Measurements from ENCODE around the gene PPP2R5C. TPM values are rescaled to one million over a fixed set of nuclear protein-coding genes. Genes with fewer than 3 reads are reported as not detected.

The PPP2R5C gene
- total and polyA plus RNA-seq, 2 donors from 2014 or later = 65.6 to 129 TPM

- Histone ChIP-seq H3K36me3 (ENCODE audit: control insufficient read depth in 2 of 3, insufficient read depth in 3 of 3, low read length in 3 of 3) (no peaks in the 10 kb centered on the region), H3K27me3 (ENCODE audit: control insufficient read depth, insufficient read depth, low read length) (no peaks in the 10 kb centered on the region), H3K9me3 (ENCODE audit: control insufficient read depth in 2 of 3, insufficient read depth in 1 of 3, low read length in 3 of 3) (no peaks in the 10 kb centered on the region), H3K4me3 (ENCODE audit: low read length in 3 of 3) (no peak overlapping the region), H3K4me1 (ENCODE audit: control insufficient read depth in 2 of 3, insufficient read depth in 2 of 3, low read depth in 1 of 3, low read length in 3 of 3) (peaks cover 0 to 16% (median 14%) of the 10 kb centered on the region in 3 donors), H3K9ac (ENCODE audit: low read length in 3 of 3) (no peak overlapping the region), H3K27ac (ENCODE audit: low read depth in 2 of 2, low read length in 2 of 2) (no peak overlapping the region)
- intact Hi-C loops (cut with DNase I) = no loop called here
- DNase-seq (no peak), FAIRE-seq (no peak)
- TF ChIP-seq CTCF (IDR thresholded peaks at IDR 0.05; ENCODE audit: borderline replicate concordance, extremely low read depth, insufficient read depth) = no peak
Observed at GRCh38 chr14:101838476-101838875, 77.0 kb downstream of the PPP2R5C start.

- FAIRE-seq (no peak), DNase-seq (peak in 2 of 5 donors; percentile 28 to 43)
- no peak overlapping the region for H3K4me3 ChIP-seq (ENCODE audit: low read length in 3 of 3)
- no peaks in the 10 kb centered on the region for H3K36me3 ChIP-seq (ENCODE audit: control insufficient read depth in 2 of 3, insufficient read depth in 3 of 3, low read length in 3 of 3)
- H3K27me3 ChIP-seq (ENCODE audit: control insufficient read depth, insufficient read depth, low read length) = no peaks in the 10 kb centered on the region
- peaks cover 0 to 16% (median 14%) of the 10 kb centered on the region in 3 donors for H3K4me1 ChIP-seq (ENCODE audit: control insufficient read depth in 2 of 3, insufficient read depth in 2 of 3, low read depth in 1 of 3, low read length in 3 of 3)
- H3K27ac ChIP-seq (ENCODE audit: low read depth in 2 of 2, low read length in 2 of 2) = no peak overlapping the region
- intact Hi-C loops (cut with DNase I) = no loop called here
- no peaks in the 10 kb centered on the region for H3K9me3 ChIP-seq (ENCODE audit: control insufficient read depth in 2 of 3, insufficient read depth in 1 of 3, low read length in 3 of 3)
- H3K9ac ChIP-seq (ENCODE audit: low read length in 3 of 3) = no peak overlapping the region
- TF ChIP-seq CTCF (IDR thresholded peaks at IDR 0.05; ENCODE audit: borderline replicate concordance, extremely low read depth, insufficient read depth) = no peak
Observed at GRCh38 chr14:101839236-101839635, 77.7 kb downstream of the PPP2R5C start.

- no peak overlapping the region for H3K4me3 ChIP-seq (ENCODE audit: low read length in 3 of 3)
- no peaks in the 10 kb centered on the region for H3K9me3 ChIP-seq (ENCODE audit: control insufficient read depth in 2 of 3, insufficient read depth in 1 of 3, low read length in 3 of 3)
- TF ChIP-seq CTCF (IDR thresholded peaks at IDR 0.05; ENCODE audit: borderline replicate concordance, extremely low read depth, insufficient read depth) = no peak
- no peak overlapping the region for H3K9ac ChIP-seq (ENCODE audit: low read length in 3 of 3)
- H3K27ac ChIP-seq (ENCODE audit: low read depth in 2 of 2, low read length in 2 of 2) = no peak overlapping the region
- H3K36me3 ChIP-seq (ENCODE audit: control insufficient read depth in 2 of 3, insufficient read depth in 3 of 3, low read length in 3 of 3) = no peaks in the 10 kb centered on the region
- FAIRE-seq (no peak), DNase-seq (peak in 2 of 5 donors; percentile 19)
- intact Hi-C loops (cut with DNase I) = no loop called here
- no peaks in the 10 kb centered on the region for H3K27me3 ChIP-seq (ENCODE audit: control insufficient read depth, insufficient read depth, low read length)
- H3K4me1 ChIP-seq (ENCODE audit: control insufficient read depth in 2 of 3, insufficient read depth in 2 of 3, low read depth in 1 of 3, low read length in 3 of 3) = peaks cover 0 to 16% (median 14%) of the 10 kb centered on the region in 3 donors
Observed at GRCh38 chr14:101839661-101840060, 78.2 kb downstream of the PPP2R5C start.

Data from kidney (tissue), 14 donors.